WTC11 (cell line): ENCODE results near the gene LGALS3.

Experiments used
- E2F5 ChIP-seq: sonication (generic); formaldehyde crosslinking; IDR thresholded peaks from 2 replicates; pipeline ENCODE4 v1.8.1; 2022; ENCODE audit warnings: mild to moderate bottlenecking, moderate library complexity, missing genetic modification reagents
- ESRRA ChIP-seq: sonication (generic); formaldehyde crosslinking; IDR thresholded peaks from 2 replicates; pipeline ENCODE4 v1.8.1; 2022; ENCODE audit warnings: mild to moderate bottlenecking, missing genetic modification reagents, borderline replicate concordance
- MAX ChIP-seq: sonication (generic); formaldehyde crosslinking; IDR thresholded peaks from 2 replicates; pipeline ENCODE4 v1.8.0; 2022; ENCODE audit warnings: mild to moderate bottlenecking, missing genetic modification reagents
- PREB ChIP-seq: sonication (generic); formaldehyde crosslinking; IDR thresholded peaks from 2 replicates; pipeline ENCODE4 v1.8.1; 2022; ENCODE audit warnings: mild to moderate bottlenecking, missing genetic modification reagents, moderate library complexity, borderline replicate concordance
- RELA ChIP-seq: sonication (generic); formaldehyde crosslinking; IDR thresholded peaks from 2 replicates; pipeline ENCODE4 v1.8.1; 2022; ENCODE audit warnings: missing genetic modification reagents, mild to moderate bottlenecking, borderline replicate concordance
- RORB ChIP-seq: fragments of 250-450 bp; sonication (Bioruptor Pico); IDR thresholded peaks from 2 replicates; pipeline ENCODE4 v1.9.0; 2021; ENCODE audit warnings: mild to moderate bottlenecking
- ZBTB43 ChIP-seq: sonication (generic); formaldehyde crosslinking; IDR thresholded peaks from 2 replicates; pipeline ENCODE4 v1.8.1; 2023; ENCODE audit warnings: mild to moderate bottlenecking, missing genetic modification reagents
- ZMAT4 ChIP-seq: fragments of 250-450 bp; sonication (Bioruptor Pico); IDR thresholded peaks from 2 replicates; pipeline ENCODE4 v1.9.0; 2021; ENCODE audit warnings: mild to moderate bottlenecking
- ZNF138 ChIP-seq: sonication (generic); formaldehyde crosslinking; conservative IDR thresholded peaks from 2 replicates; pipeline ENCODE4 v1.8.1; 2022; ENCODE audit warnings: mild to moderate bottlenecking, moderate library complexity, missing genetic modification reagents
- ZNF263 ChIP-seq: sonication (generic); formaldehyde crosslinking; IDR thresholded peaks from 2 replicates; pipeline ENCODE4 v1.8.1; 2022; ENCODE audit warnings: low read depth, mild to moderate bottlenecking, moderate library complexity, missing genetic modification reagents
- TF ChIP-seq, protein P1 (sequence below): fragments of 200-600 bp; IDR thresholded peaks from 2 replicates; pipeline ENCODE4 v1.8.0; 2022; ENCODE audit warnings: antibody characterized with exemption
- TF ChIP-seq, protein P2 (sequence below): sonication (generic); formaldehyde crosslinking; IDR thresholded peaks from 2 replicates; pipeline ENCODE4 v1.8.1; 2023; ENCODE audit warnings: mild to moderate bottlenecking, missing genetic modification reagents

DNA sequence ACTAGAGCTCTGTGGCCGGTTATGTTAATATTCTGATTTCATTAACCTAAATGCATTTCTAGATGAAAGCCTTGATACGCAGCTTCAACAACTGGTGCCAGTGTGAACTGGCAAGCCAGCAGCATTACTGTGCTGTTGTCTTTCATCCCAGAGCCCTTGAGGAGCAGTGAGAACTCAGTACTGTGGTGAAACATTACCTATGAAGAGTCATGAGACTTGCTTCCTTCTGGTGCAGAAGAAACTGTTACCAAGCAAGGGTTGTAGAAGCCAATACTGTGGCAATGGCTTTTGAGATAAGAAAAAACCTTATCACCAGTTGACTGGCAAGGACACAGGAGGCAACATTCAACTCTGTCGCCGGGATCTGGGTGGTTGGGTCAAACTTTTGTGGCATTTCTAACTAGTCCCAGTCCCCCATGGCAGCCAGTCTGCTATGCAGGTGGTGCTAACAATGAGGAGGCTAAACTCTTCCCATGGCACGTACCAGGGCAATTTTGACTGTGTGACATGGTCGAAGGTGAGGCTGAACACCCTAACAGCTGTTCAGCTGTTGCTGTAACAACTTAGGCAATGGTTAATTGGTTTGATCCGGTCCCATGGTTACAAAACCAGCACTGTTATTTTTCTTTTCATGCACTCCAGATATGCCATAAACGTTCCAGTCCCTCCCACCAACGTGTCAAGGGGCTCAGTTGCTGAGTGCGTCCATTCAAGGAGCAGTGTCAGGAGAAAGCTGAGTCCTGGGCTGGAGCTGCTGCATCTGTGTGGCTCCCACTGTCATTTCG is 12.6 kb upstream of the LGALS3 start:
- TF ChIP-seq, protein P1, sequence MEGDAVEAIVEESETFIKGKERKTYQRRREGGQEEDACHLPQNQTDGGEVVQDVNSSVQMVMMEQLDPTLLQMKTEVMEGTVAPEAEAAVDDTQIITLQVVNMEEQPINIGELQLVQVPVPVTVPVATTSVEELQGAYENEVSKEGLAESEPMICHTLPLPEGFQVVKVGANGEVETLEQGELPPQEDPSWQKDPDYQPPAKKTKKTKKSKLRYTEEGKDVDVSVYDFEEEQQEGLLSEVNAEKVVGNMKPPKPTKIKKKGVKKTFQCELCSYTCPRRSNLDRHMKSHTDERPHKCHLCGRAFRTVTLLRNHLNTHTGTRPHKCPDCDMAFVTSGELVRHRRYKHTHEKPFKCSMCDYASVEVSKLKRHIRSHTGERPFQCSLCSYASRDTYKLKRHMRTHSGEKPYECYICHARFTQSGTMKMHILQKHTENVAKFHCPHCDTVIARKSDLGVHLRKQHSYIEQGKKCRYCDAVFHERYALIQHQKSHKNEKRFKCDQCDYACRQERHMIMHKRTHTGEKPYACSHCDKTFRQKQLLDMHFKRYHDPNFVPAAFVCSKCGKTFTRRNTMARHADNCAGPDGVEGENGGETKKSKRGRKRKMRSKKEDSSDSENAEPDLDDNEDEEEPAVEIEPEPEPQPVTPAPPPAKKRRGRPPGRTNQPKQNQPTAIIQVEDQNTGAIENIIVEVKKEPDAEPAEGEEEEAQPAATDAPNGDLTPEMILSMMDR, result no peak
- TF ChIP-seq PREB (CRISPR knock-in tag) (no peak), RELA (CRISPR knock-in tag) (no peak), ZBTB43 (CRISPR knock-in tag) (no peak), ZMAT4 (CRISPR knock-in tag) (no peak), E2F5 (CRISPR knock-in tag) (no peak), ZNF138 (CRISPR knock-in tag) (no peak), RORB (CRISPR knock-in tag) (no peak), ZNF263 (no peak), MAX (no peak), ESRRA (CRISPR knock-in tag) (no peak)
- TF ChIP-seq, protein P2, sequence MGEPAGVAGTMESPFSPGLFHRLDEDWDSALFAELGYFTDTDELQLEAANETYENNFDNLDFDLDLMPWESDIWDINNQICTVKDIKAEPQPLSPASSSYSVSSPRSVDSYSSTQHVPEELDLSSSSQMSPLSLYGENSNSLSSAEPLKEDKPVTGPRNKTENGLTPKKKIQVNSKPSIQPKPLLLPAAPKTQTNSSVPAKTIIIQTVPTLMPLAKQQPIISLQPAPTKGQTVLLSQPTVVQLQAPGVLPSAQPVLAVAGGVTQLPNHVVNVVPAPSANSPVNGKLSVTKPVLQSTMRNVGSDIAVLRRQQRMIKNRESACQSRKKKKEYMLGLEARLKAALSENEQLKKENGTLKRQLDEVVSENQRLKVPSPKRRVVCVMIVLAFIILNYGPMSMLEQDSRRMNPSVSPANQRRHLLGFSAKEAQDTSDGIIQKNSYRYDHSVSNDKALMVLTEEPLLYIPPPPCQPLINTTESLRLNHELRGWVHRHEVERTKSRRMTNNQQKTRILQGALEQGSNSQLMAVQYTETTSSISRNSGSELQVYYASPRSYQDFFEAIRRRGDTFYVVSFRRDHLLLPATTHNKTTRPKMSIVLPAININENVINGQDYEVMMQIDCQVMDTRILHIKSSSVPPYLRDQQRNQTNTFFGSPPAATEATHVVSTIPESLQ, result no peak
